ENCODE results near the gene NEMF.
A peak's percentile ranks its signal among the peaks of the same experiment; 100 is the strongest.

Gene NEMF

DNA sequence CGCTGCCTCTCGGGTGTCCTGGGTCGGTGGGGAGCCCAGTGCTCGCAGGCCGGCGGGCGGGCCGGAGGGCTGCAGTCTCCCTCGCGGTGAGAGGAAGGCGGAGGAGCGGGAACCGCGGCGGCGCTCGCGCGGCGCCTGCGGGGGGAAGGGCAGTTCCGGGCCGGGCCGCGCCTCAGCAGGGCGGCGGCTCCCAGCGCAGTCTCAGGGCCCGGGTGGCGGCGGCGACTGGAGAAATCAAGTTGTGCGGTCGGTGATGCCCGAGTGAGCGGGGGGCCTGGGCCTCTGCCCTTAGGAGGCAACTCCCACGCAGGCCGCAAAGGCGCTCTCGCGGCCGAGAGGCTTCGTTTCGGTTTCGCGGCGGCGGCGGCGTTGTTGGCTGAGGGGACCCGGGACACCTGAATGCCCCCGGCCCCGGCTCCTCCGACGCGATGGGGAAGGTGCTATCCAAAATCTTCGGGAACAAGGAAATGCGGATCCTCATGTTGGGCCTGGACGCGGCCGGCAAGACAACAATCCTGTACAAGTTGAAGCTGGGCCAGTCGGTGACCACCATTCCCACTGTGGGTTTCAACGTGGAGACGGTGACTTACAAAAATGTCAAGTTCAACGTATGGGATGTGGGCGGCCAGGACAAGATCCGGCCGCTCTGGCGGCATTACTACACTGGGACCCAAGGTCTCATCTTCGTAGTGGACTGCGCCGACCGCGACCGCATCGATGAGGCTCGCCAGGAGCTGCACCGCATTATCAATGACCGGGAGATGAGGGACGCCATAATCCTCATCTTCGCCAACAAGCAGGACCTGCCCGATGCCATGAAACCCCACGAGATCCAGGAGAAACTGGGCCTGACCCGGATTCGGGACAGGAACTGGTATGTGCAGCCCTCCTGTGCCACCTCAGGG, 41.0 kb upstream of the NEMF start:
- Histone ChIP-seq H3K27me3 (ENCODE audit: control insufficient read depth in 1 of 2, insufficient read depth in 2 of 2, low read length in 2 of 2) (no peaks in the 10 kb centered on the region), H3K9me3 (ENCODE audit: control insufficient read depth in 1 of 2, low read length in 2 of 2) (no peaks in the 10 kb centered on the region), H3K4me1 (ENCODE audit: control insufficient read depth in 1 of 2, insufficient read depth in 2 of 2, low read length in 2 of 2) (peaks cover 16 to 28% of the 10 kb centered on the region in 2 donors), H3K27ac (ENCODE audit: low read depth, low read length) (peak overlapping the region; percentile 100), H3K36me3 (ENCODE audit: control insufficient read depth in 1 of 2, insufficient read depth in 2 of 2, low read length in 2 of 2) (peaks cover 8 to 11% of the 10 kb centered on the region in 2 donors), H3K9ac (ENCODE audit: low read depth in 1 of 2, low read length in 2 of 2) (peak overlapping the region; percentile 91 to 99), H3K4me3 (ENCODE audit: low read depth in 1 of 2, low read length in 2 of 2) (peak overlapping the region; percentile 66 to 97)

DNA sequence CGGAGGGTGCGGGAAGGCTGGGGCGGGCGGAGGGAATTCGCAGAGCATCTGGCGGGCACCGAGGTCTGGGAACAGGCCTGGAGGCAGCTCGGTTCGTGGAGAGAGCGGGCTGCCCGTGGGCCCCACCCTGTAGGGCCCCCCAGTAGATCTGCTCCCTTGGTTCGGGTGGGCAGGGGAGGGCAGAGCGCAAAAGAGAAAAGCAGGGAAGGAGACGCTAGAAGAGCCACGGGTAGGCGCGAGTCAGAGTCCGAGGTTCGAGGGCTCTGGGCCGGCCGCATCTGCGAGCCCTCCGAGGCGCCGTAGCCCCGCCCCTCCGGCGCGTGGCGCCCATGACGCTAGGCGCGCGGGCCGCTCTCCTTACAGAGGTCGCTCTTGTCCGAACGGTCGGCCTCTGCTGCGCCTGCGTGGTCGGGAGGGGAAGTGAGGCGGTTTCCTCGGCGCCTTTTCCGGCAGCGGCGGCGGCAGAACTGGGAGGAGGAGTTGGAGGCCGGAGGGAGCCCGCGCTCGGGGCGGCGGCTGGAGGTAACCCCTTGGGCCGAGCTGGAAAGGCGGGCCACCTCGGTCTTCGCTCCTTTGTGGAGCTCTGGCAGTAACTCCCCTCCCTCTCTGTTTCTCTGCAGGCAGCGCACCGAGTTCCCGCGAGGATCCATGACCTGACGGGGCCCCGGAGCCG, 40.2 kb upstream of the NEMF start, which contains the start of gene ARF6:
ARF6 (plus strand) TSS at position 447 of the 673 bp plus-strand sequence. CDS start 655 bp downstream, outside the sequence.
- H3K27me3 ChIP-seq (ENCODE audit: control insufficient read depth in 1 of 2, insufficient read depth in 2 of 2, low read length in 2 of 2): no peaks in the 10 kb centered on the region
- H3K4me1 ChIP-seq (ENCODE audit: control insufficient read depth in 1 of 2, insufficient read depth in 2 of 2, low read length in 2 of 2): peaks cover 9 to 22% of the 10 kb centered on the region in 2 donors
- peaks cover 8 to 11% of the 10 kb centered on the region in 2 donors for H3K36me3 ChIP-seq (ENCODE audit: control insufficient read depth in 1 of 2, insufficient read depth in 2 of 2, low read length in 2 of 2)

DNA sequence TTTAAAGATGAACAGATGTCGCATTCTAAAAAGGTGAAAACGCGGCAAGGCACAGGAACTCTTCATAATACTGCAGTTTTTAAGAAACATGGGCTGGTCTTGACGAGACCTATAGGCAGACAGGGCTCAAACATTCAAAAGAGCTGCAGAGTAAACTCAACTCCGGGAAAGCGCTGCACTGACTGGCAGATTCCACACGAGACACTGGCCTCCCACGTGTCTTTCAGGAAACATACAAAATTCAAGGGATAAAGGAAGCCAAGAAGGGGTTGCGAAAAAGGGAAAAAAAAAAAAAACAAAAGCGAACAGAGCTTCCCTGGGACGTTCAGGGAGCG, 39.7 kb upstream of the NEMF start:
- peak overlapping the region; percentile 66 to 80 for H3K4me3 ChIP-seq (ENCODE audit: low read depth in 1 of 2, low read length in 2 of 2)
- no peaks in the 10 kb centered on the region for H3K27me3 ChIP-seq (ENCODE audit: control insufficient read depth in 1 of 2, insufficient read depth in 2 of 2, low read length in 2 of 2)
- H3K27ac ChIP-seq (ENCODE audit: low read depth, low read length): peak overlapping the region; percentile 100
- peak overlapping the region; percentile 86 to 91 for H3K9ac ChIP-seq (ENCODE audit: low read depth in 1 of 2, low read length in 2 of 2)
- H3K36me3 ChIP-seq (ENCODE audit: control insufficient read depth in 1 of 2, insufficient read depth in 2 of 2, low read length in 2 of 2): peaks cover 8 to 11% of the 10 kb centered on the region in 2 donors
- no peaks in the 10 kb centered on the region for H3K9me3 ChIP-seq (ENCODE audit: control insufficient read depth in 1 of 2, low read length in 2 of 2)
- peaks cover 5 to 17% of the 10 kb centered on the region in 2 donors for H3K4me1 ChIP-seq (ENCODE audit: control insufficient read depth in 1 of 2, insufficient read depth in 2 of 2, low read length in 2 of 2)

More for the DNA sequence above, 40.2 kb upstream of the NEMF start, which contains the start of gene ARF6:
- peak within 1 kb of the TSS; percentile 66 to 97 for H3K4me3 ChIP-seq (ENCODE audit: low read depth in 1 of 2, low read length in 2 of 2)
- peak within 1 kb of the TSS; percentile 100 for H3K27ac ChIP-seq (ENCODE audit: low read depth, low read length)
- no peaks in the 10 kb centered on the region for H3K9me3 ChIP-seq (ENCODE audit: control insufficient read depth in 1 of 2, low read length in 2 of 2)
- peak within 1 kb of the TSS; percentile 91 to 99 for H3K9ac ChIP-seq (ENCODE audit: low read depth in 1 of 2, low read length in 2 of 2)

DNA sequence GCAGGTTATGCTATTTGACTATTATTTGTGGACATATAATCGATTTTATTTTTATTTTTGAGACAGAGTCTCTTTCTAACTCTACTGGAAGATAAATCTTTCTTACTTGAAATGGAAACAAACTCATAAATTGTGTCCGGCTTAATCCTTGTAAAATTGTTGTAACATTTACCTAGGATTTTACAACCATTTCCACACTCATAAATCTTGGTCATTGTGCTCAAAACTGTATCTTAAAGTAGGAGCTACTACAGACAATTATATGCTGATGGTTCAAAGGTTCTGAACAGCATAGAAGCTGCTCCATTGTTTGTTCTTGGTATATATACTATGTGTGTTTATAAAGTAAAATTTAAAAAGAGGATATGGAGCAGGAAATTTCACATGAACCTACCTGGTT, 35.7 kb upstream of the NEMF start:
- H3K4me1 ChIP-seq (ENCODE audit: control insufficient read depth in 1 of 2, insufficient read depth in 2 of 2, low read length in 2 of 2): peaks cover 0 to 7% of the 10 kb centered on the region in 2 donors
- H3K36me3 ChIP-seq (ENCODE audit: control insufficient read depth in 1 of 2, insufficient read depth in 2 of 2, low read length in 2 of 2): no peaks in the 10 kb centered on the region
- H3K4me3 ChIP-seq (ENCODE audit: low read depth in 1 of 2, low read length in 2 of 2): no peak overlapping the region
- no peaks in the 10 kb centered on the region for H3K9me3 ChIP-seq (ENCODE audit: control insufficient read depth in 1 of 2, low read length in 2 of 2)
- H3K9ac ChIP-seq (ENCODE audit: low read depth in 1 of 2, low read length in 2 of 2): no peak overlapping the region
- no peak overlapping the region for H3K27ac ChIP-seq (ENCODE audit: low read depth, low read length)
- no peaks in the 10 kb centered on the region for H3K27me3 ChIP-seq (ENCODE audit: control insufficient read depth in 1 of 2, insufficient read depth in 2 of 2, low read length in 2 of 2)

DNA sequence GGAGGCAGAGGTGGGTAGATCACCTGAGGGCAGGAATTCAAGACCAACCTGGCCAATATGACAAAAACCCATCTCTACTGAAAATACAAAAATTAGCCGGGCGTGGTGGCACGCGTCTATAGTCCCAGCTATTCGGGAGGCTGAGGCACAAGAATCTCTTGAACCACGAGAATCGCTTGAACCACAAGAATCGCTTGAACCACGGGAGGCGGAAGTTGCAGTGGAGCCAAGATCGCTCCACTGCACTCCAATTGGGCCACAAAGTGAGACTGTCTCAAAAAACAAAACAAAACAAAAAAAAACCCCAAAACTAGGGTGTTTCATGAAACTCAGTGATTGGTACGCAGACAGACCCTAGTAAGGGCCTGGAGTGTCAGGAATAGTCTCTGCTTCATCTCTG, 33.9 kb upstream of the NEMF start:
- Histone ChIP-seq H3K9ac (ENCODE audit: low read depth in 1 of 2, low read length in 2 of 2) (no peak overlapping the region), H3K4me3 (ENCODE audit: low read depth in 1 of 2, low read length in 2 of 2) (no peak overlapping the region), H3K27me3 (ENCODE audit: control insufficient read depth in 1 of 2, insufficient read depth in 2 of 2, low read length in 2 of 2) (no peaks in the 10 kb centered on the region), H3K9me3 (ENCODE audit: control insufficient read depth in 1 of 2, low read length in 2 of 2) (no peaks in the 10 kb centered on the region), H3K27ac (ENCODE audit: low read depth, low read length) (no peak overlapping the region), H3K4me1 (ENCODE audit: control insufficient read depth in 1 of 2, insufficient read depth in 2 of 2, low read length in 2 of 2) (peaks cover 0 to under 1% of the 10 kb centered on the region in 2 donors), H3K36me3 (ENCODE audit: control insufficient read depth in 1 of 2, insufficient read depth in 2 of 2, low read length in 2 of 2) (no peaks in the 10 kb centered on the region)

DNA sequence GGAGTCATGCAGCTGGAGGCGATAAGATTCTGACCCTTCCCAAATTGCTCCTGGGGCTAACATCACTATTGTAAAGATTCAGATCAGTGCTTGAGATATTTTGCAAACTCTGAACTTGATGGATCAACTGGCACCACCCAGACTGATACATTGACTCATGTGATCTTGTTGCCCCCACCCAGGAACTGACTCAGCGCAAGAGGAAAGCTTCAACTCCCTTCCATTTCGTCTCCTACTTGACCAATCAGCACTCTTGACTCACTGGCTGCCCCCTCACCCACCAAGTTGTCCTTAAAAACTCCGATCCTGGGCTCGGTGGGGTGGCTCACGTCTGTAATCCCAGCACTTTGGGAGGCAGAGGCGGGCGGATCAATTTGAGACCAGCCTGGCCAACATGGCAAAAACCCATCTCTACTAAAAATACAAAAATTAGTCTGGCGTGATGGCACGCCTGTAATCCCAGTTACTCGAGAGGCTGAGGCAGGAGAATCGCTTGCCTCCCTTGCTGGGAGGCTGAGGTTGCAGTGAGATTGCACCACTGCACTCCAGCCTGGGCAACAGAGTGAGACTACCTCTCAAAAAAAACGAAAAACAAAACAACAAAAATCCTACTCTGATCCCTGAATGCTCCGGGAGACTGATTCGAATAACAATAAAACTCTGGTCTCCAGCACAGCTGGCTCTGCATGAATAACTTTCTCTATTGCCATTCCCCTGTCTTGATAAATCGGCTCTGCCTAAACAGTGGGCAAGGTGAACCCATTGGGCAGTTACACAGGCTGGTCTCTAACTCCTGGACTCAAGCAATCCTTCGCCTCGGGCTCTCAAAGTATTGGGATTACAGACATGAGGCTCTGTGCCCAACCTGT, 30.5 kb upstream of the NEMF start:
- Histone ChIP-seq H3K9me3 (ENCODE audit: control insufficient read depth in 1 of 2, low read length in 2 of 2) (no peaks in the 10 kb centered on the region), H3K36me3 (ENCODE audit: control insufficient read depth in 1 of 2, insufficient read depth in 2 of 2, low read length in 2 of 2) (no peaks in the 10 kb centered on the region), H3K4me1 (ENCODE audit: control insufficient read depth in 1 of 2, insufficient read depth in 2 of 2, low read length in 2 of 2) (peaks cover 0 to 11% of the 10 kb centered on the region in 2 donors), H3K9ac (ENCODE audit: low read depth in 1 of 2, low read length in 2 of 2) (no peak overlapping the region), H3K27ac (ENCODE audit: low read depth, low read length) (no peak overlapping the region), H3K4me3 (ENCODE audit: low read depth in 1 of 2, low read length in 2 of 2) (no peak overlapping the region), H3K27me3 (ENCODE audit: control insufficient read depth in 1 of 2, insufficient read depth in 2 of 2, low read length in 2 of 2) (no peaks in the 10 kb centered on the region)

DNA sequence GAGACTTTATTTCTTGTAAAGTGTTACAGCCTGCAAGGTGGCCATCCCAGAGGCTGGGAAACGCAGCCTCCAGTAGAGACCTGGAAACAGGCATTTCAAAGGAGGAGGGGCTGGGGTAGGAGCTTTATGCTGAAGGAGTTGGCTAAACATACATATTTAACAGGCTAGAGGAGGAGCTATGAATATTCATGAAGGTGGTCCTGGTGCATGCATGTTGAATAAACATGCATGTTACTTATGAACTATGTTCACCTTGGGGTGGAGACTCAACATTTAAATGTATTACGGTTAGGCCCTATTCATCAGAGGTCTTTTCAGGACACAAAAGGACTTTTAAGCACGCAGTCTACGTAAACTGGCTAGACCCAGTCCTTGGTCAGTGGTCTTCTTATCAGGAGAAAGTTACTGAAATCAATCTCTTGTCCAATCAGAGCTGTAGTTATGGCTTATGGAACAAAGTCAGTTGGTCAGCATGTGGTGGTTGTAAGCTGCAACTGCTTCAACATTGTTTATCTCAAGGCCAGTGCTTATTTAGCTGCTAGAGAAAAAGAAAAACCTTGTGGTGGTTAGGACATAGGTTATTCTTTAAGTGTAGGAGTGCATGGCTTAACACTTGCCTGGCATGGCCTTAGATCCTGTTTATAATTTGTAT, 28.9 kb upstream of the NEMF start:
- H3K9ac ChIP-seq (ENCODE audit: low read depth in 1 of 2, low read length in 2 of 2): no peak overlapping the region
- peaks cover 0 to 11% of the 10 kb centered on the region in 2 donors for H3K4me1 ChIP-seq (ENCODE audit: control insufficient read depth in 1 of 2, insufficient read depth in 2 of 2, low read length in 2 of 2)
- no peaks in the 10 kb centered on the region for H3K27me3 ChIP-seq (ENCODE audit: control insufficient read depth in 1 of 2, insufficient read depth in 2 of 2, low read length in 2 of 2)
- H3K9me3 ChIP-seq (ENCODE audit: control insufficient read depth in 1 of 2, low read length in 2 of 2): no peaks in the 10 kb centered on the region
- H3K4me3 ChIP-seq (ENCODE audit: low read depth in 1 of 2, low read length in 2 of 2): no peak overlapping the region
- no peaks in the 10 kb centered on the region for H3K36me3 ChIP-seq (ENCODE audit: control insufficient read depth in 1 of 2, insufficient read depth in 2 of 2, low read length in 2 of 2)
- no peak overlapping the region for H3K27ac ChIP-seq (ENCODE audit: low read depth, low read length)

DNA sequence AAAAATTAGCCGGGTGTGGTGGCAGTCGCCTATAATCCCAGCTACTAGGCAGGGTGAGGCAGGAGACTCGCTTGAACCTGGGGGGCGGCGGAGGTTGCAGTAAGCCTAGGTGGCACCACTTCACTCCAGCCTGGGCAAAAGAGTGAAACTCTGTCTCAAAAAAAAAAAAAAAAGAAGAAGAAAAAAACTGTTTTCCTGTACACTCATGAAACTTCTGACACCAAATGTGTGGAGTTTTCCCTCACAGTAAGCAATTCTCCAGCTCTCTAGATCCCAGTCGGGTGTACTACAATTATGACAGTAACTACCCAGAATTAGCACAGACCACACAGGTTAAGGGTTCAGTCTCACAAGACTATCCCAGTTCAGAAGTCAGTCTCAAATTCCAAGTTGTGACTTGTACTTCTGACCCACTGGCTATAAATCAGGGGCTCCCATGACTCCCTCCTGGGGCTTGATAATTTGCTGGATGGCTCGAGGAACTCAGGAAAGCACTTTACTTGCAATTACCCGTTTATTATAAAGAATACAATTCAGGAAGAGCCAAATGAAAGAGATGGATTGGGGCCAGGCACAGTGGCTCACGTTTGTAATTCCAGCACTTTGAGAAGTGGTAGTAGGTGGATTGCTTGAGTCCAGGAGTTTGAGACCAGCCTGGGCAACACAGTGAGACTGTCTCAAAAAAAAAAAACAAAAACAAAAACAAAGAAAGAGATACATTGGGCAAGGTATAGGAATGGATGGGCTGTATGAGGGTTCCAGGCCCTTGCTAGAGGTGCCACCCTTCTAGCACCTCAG, 27.9 kb upstream of the NEMF start:
- no peak overlapping the region for H3K9ac ChIP-seq (ENCODE audit: low read depth in 1 of 2, low read length in 2 of 2)
- no peaks in the 10 kb centered on the region for H3K36me3 ChIP-seq (ENCODE audit: control insufficient read depth in 1 of 2, insufficient read depth in 2 of 2, low read length in 2 of 2)
- H3K4me1 ChIP-seq (ENCODE audit: control insufficient read depth in 1 of 2, insufficient read depth in 2 of 2, low read length in 2 of 2): peaks cover 0 to 11% of the 10 kb centered on the region in 2 donors
- H3K27me3 ChIP-seq (ENCODE audit: control insufficient read depth in 1 of 2, insufficient read depth in 2 of 2, low read length in 2 of 2): no peaks in the 10 kb centered on the region
- no peak overlapping the region for H3K27ac ChIP-seq (ENCODE audit: low read depth, low read length)
- no peaks in the 10 kb centered on the region for H3K9me3 ChIP-seq (ENCODE audit: control insufficient read depth in 1 of 2, low read length in 2 of 2)
- no peak overlapping the region for H3K4me3 ChIP-seq (ENCODE audit: low read depth in 1 of 2, low read length in 2 of 2)

DNA sequence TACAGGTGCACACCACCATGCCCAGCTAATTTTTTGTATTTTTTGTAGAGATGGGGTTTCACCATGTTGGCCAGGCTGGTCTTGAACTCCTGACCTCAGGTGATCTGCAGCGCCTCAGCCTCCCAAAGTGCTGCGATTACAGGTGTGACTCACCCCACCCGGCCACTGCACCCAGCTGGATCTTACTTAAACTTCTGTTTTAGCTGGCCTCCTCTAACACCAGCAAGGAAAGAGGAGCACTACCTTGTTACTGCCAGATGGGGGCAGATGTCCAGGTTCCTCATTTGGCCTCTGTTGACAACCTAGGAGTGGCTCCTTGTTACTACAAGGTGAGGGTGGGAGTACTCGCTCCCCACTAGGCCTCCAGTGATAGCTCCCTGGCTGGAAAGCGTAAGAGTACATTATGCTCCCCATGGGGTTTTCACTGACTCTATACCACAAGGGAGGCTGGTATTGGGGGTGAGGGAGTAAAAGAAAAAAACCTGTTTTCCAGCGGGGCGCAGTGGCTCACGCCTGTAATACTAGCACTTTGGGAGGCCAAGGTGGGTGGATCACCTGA, 27.1 kb upstream of the NEMF start:
- H3K4me3 ChIP-seq (ENCODE audit: low read depth in 1 of 2, low read length in 2 of 2): no peak overlapping the region
- peak overlapping the region in 1 of 2 donors; percentile 25 for H3K9ac ChIP-seq (ENCODE audit: low read depth in 1 of 2, low read length in 2 of 2)
- no peaks in the 10 kb centered on the region for H3K9me3 ChIP-seq (ENCODE audit: control insufficient read depth in 1 of 2, low read length in 2 of 2)
- no peak overlapping the region for H3K27ac ChIP-seq (ENCODE audit: low read depth, low read length)
- peaks cover 0 to 11% of the 10 kb centered on the region in 2 donors for H3K4me1 ChIP-seq (ENCODE audit: control insufficient read depth in 1 of 2, insufficient read depth in 2 of 2, low read length in 2 of 2)
- no peaks in the 10 kb centered on the region for H3K36me3 ChIP-seq (ENCODE audit: control insufficient read depth in 1 of 2, insufficient read depth in 2 of 2, low read length in 2 of 2)
- H3K27me3 ChIP-seq (ENCODE audit: control insufficient read depth in 1 of 2, insufficient read depth in 2 of 2, low read length in 2 of 2): no peaks in the 10 kb centered on the region
